ENCODE data around the gene FADS6. TPM values are rescaled to one million over a fixed set of nuclear protein-coding genes. Genes with fewer than 3 reads are reported as not detected.

FADS6 gene
- polyA plus RNA-seq, 1 of the 3 experiments (the other 2 are of a cell fraction), result not detected

DNA sequence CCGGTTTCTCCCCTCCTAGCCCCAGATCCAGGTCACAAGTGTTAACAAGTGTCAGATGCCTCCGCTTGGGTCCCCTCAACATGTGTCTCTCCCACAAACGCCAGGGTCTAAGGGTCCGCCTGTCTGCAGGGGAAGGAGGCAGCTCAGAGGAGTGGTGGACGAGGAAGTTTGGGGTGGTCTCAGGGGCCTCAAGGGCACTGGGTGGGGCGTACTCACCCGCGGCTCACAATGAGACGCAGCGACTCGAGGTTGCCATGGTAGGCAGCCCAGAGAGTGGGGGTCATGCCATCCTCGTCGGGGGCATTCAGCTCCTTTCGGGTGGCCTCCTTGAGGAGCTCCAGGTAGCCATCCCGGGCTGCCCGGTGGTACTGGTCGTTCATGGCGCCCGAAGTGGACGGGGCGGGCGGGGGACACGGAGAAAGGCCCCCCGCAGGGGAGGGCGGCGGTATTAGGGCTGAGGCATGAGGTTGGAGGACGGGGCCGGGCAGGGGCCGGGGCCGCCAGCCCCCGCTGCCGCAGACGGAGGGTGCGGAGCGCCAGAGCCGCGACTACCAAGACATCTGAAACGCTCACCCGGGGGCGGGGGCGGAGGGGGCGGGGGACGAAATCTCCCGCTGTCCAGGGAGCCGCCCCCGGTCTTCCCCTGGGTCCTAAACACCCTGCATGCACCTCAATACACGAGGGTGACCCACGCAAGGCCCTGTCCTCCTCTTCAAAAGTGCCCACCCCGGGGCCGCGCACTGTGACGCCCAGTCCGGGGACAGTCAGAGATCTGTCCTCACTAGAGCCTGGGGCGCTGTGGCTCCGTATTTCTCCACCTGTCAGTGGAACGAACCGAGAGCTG is 29.5 kb upstream of the FADS6 start, which contains the start of gene USH1G:
TSS of gene USH1G (minus strand) at position 562 of the 844 bp plus-strand sequence. CDS start at position 380, 182 bp downstream.
- Histone ChIP-seq H4K20me1 (ENCODE audit: insufficient read depth) (peaks cover 3% of the 10 kb centered on the region; the same call in 1 of the 2 replicates), H3K9me2 (no peaks in the 10 kb centered on the region), H3K79me2 (ENCODE audit: insufficient read depth) (no peaks in the 10 kb centered on the region), H3K4me1 (ENCODE audit: control insufficient read depth in 1 of 2, insufficient read depth in 2 of 2, low read depth in 1 of 2, low read length in 1 of 2) (peaks cover 0 to 19% of the 10 kb centered on the region in 2 experiments; a peak in 1 of 4 replicates), H3K9ac (no peak within 1 kb of the TSS), H3K4me3 (ENCODE audit: low read depth in 2 of 2, low read length in 1 of 2) (peak within 1 kb of the TSS; percentile 42 to 62), H2AFZ (ENCODE audit: low read depth) (peak within 1 kb of the TSS; percentile 84; the same call in 1 of the 2 replicates), H3K27ac (ENCODE audit: low read depth in 2 of 2, low read length in 1 of 2) (no peak within 1 kb of the TSS), H3K27me3 (ENCODE audit: insufficient read depth) (peaks cover 64% of the 10 kb centered on the region), H3K9me3 (no peaks in the 10 kb centered on the region), H3K36me3 (replicated peaks in 1 of 2; ENCODE audit: control insufficient read depth in 1 of 2, insufficient read depth in 2 of 2, low read length in 1 of 2) (no peaks in the 10 kb centered on the region), H3F3A (replicated peaks; ENCODE audit: insufficient read depth) (no peaks in the 10 kb centered on the region), H3K4me2 (peak within 1 kb of the TSS; percentile 99)
- 19% methylated on average over 47 of the region's 57 CpGs for WGBS (ENCODE audit: low lambda C conversion rate)
- peak; percentile 94 for DNase-seq
- TF ChIP-seq TEAD4 (IDR thresholded peaks at IDR 0.05; ENCODE audit: borderline replicate concordance, insufficient read depth) (no peak), CHD2 (IDR thresholded peaks at IDR 0.05; ENCODE audit: low read length, partially characterized antibody) (no peak), GABPA (IDR thresholded peaks at IDR 0.05; ENCODE audit: low read depth) (no peak), RAD21 (IDR thresholded peaks at IDR 0.05; ENCODE audit: low read length) (no peak), TCF12 (IDR thresholded peaks at IDR 0.05) (no peak), NFIC (IDR thresholded peaks at IDR 0.05; ENCODE audit: borderline replicate concordance) (no peak), SMC3 (IDR thresholded peaks at IDR 0.05; ENCODE audit: low read depth, low read length) (no peak), FOXJ3 (CRISPR knock-in tag; IDR thresholded peaks at IDR 0.05) (no peak), EZH2phosphoT487 (IDR thresholded peaks at IDR 0.05; ENCODE audit: borderline replicate concordance, low read depth) (no peak)
- TF ChIP-seq, protein P1, sequence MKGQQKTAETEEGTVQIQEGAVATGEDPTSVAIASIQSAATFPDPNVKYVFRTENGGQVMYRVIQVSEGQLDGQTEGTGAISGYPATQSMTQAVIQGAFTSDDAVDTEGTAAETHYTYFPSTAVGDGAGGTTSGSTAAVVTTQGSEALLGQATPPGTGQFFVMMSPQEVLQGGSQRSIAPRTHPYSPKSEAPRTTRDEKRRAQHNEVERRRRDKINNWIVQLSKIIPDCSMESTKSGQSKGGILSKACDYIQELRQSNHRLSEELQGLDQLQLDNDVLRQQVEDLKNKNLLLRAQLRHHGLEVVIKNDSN (IDR thresholded peaks at IDR 0.05; ENCODE audit: borderline replicate concordance, low read depth), result no peak
- TF ChIP-seq, protein P2, sequence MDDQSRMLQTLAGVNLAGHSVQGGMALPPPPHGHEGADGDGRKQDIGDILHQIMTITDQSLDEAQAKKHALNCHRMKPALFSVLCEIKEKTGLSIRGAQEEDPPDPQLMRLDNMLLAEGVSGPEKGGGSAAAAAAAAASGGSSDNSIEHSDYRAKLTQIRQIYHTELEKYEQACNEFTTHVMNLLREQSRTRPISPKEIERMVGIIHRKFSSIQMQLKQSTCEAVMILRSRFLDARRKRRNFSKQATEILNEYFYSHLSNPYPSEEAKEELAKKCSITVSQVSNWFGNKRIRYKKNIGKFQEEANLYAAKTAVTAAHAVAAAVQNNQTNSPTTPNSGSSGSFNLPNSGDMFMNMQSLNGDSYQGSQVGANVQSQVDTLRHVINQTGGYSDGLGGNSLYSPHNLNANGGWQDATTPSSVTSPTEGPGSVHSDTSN (IDR thresholded peaks at IDR 0.05), result no peak
- TF ChIP-seq, protein P3, sequence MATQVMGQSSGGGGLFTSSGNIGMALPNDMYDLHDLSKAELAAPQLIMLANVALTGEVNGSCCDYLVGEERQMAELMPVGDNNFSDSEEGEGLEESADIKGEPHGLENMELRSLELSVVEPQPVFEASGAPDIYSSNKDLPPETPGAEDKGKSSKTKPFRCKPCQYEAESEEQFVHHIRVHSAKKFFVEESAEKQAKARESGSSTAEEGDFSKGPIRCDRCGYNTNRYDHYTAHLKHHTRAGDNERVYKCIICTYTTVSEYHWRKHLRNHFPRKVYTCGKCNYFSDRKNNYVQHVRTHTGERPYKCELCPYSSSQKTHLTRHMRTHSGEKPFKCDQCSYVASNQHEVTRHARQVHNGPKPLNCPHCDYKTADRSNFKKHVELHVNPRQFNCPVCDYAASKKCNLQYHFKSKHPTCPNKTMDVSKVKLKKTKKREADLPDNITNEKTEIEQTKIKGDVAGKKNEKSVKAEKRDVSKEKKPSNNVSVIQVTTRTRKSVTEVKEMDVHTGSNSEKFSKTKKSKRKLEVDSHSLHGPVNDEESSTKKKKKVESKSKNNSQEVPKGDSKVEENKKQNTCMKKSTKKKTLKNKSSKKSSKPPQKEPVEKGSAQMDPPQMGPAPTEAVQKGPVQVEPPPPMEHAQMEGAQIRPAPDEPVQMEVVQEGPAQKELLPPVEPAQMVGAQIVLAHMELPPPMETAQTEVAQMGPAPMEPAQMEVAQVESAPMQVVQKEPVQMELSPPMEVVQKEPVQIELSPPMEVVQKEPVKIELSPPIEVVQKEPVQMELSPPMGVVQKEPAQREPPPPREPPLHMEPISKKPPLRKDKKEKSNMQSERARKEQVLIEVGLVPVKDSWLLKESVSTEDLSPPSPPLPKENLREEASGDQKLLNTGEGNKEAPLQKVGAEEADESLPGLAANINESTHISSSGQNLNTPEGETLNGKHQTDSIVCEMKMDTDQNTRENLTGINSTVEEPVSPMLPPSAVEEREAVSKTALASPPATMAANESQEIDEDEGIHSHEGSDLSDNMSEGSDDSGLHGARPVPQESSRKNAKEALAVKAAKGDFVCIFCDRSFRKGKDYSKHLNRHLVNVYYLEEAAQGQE (IDR thresholded peaks at IDR 0.05; ENCODE audit: low read depth, low read length), result no peak
- CTCF ChIA-PET, result interaction anchor here (0.6 to 12.1 kb wide), 41 partner anchors 9 to 748 kb away, joined by 3 to 286 read pairs (median 5); partner anchors contain the start of genes FADS6, FDXR, HID1 and MRPL58
- POLR2A ChIA-PET, result interaction anchor here (1.0 kb wide), 1 partner anchor 12 kb away, joined by 3 read pairs; no protein-coding TSS in a partner anchor
